ENCODE measurements around the gene MRPL12.
"Not testable (repeated sequence)": the region's sequence is repeated elsewhere in the genome, so short reads cannot be mapped to it uniquely, and the experiment has no call there.

The MRPL12 gene

DNA sequence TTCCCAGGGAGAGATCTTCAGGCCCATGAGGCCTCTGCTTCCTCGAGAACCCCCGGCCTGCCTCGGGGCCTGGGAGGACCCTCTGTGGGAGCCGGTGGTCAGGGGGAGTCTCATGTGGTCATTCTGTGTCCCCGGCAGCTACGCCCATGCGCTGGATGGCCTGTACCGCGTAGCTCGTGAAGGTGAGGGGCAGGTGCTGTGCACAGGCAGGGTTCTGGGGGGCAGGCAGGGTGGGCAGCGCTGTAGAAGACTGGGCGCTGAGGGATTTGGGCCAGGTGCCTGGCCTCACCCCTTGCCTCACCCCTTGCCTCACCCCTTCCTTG is 13.5 kb downstream of the MRPL12 start:
- DNase-seq (ENCODE audit: low read depth in 2 of 2) = no peak

DNA sequence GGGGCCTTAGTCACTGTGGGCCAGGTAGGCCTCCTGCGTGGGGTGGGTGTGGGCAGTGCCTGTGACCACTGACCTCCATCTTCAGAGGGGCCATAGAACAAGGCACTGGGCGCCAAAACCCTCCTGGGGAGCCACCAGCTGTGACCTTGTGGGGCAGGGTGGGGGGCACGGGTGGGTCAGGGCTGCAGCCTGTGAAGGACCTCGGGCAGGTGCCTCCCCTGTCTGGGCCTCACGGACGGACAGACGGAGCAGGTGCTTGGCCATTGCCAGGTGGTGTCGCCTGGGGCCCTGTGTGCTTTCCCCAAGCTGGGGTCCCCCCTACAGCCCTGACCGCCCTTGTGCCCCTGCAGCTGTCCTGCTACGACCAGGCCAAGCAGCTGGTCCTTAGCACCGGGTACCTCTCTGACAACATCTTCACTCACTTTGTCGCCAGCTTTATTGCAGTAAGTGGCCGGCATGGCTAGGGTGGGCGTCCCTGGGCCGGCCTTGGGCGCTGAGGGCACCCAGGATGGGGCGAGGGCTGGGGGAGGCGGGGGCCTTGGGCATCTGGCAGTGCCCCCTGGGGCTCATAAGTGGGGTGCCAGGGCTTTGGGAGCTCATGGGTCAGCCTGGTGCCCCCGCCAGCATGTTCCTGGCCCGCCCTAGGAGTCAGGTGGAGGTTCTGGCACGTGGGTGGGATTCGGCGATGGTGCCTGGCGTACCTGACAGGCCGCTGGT is 14.0 kb downstream of the MRPL12 start:
- DNase-seq (ENCODE audit: low read depth in 2 of 2) = no peak

DNA sequence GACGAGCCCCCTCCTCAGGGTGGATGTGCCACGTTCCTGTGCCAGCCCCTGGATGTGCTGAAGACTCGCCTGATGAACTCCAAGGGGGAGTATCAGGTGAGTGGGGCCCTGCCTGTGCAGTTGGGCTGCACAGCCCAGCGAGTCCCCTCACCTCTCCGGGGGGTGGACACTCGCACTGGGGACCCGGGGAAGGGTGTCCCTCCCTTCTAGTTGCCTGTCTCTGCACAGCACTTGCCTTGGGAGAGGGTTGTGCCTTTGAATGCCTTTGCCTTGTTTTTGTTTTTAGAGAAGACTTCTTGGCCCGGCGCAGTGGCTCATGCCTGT is 14.6 kb downstream of the MRPL12 start:
- DNase-seq (ENCODE audit: low read depth in 2 of 2) = no peak

DNA sequence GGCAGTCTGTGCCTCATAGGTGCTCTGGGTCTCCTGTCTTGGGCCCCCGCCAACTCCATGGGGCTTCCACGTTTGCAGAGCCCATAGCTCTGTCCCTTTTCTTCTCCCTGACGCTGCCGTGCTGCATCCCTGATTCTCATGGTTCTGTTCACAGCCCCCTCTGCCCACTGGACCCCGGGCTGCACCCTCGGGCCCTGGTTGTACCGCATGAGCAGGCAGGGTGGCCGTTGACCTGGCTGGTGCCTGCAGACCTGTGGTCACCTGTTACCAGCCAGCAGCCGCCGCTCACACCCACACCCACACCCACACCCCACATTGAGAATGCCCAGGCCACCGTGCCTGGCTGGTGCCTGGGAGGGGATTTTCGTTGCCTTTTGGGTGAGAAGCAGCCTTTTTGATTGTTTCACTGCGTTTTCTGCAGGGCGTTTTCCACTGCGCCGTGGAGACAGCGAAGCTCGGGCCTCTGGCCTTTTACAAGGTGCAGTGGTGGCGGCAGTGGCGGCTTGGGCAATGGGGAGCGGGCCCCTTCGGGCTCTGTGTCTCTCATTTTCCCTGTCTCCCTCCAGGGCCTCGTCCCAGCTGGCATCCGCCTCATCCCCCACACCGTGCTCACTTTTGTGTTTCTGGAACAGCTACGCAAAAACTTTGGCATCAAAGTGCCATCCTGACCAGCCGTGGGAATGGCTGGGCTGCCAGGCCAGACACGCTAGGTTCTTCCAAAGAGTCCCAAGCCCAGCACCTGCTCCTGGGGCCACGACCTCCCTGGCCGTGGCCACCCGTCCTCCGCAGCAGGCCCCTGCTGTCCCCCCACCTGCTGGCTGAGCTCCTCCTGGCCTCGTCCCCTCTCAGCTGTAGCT is 16.5 kb downstream of the MRPL12 start:
- DNase-seq (ENCODE audit: low read depth in 2 of 2) = no peak

DNA sequence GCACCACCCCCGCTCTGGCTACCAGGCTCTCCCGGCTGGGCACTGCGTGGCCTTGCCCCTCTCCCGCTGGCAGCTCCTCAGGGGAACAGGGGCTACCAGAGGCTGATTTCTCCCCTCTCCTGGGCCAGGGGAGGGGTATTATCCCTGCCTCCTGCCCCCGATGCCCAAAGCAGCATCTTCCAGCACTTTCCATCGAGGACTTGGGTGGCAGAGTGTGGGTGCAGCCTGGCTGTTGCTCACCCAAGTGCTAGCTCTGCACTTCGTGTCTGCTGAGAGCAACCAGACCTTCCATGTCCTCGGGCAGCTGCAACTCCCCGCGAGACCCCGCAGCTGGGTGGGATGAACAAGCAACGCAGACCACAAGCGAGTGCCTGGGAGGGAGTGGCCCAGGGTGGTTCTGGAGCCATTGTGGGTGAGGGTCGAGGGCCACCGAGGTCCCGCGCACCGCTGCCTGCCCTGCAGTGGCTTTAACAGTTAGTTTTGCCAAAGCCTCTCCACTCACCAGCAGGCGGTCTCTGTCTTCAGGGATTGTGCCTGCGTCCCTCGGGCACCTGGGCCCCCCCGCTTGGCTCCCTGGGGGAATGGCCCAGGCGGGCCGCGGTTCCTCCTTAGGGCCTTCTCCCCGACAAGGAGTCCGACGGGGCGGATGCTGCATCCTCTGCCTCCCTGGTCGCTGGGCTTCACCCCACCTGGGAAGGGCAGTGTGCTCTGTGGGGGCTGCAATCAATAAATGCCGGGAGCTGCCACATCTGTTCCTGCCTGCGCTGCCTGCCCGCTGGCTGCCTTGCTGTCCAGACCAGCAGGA is 17.3 kb downstream of the MRPL12 start:
- DNase-seq (ENCODE audit: low read depth in 2 of 2) = no peak

DNA sequence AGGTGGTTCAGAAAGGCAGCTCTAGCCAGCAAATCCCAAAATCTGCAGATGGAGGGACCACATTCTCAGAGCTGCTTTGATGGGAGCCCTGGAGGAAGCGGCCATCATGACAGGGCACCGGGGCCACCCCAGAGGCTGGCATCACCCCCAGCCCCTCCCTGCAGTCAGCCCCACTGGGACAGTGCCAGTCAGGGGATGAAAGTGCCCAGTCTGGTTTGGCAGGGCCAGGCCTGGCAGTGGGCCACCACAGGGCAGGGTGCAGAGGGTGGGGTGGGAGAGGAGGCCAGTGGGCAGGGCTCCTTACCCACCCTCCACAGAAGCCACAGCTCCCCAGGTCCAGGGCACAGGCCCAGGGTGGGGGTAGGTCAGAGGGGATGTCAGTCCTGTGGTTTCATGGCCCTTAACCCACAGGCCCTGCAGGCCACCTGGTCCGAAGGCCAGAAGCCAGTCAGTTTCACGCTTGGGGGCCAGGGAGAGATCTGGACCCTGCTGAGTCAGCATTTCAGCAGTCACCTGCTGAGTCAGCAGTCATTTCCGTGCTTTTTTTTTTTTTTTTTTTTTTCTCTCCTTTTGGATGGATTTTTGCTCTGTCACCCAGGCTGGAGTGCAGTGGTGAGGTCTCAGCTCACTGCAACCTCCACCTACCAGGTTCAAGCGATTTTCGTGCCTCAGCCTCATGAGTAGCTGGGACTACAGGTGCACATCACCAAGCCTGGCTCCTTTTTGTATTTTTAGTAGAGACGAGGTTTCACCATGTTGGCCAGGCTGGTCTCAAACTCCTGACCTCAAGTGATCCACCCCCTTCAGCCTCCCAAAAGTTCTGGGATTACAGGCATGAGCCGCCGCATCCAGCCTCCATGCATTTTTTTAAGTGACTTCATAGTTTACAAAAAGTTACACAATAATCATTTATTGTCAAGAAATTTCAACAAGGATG is 19.3 kb downstream of the MRPL12 start:
- no peak for DNase-seq (ENCODE audit: low read depth in 2 of 2)

DNA sequence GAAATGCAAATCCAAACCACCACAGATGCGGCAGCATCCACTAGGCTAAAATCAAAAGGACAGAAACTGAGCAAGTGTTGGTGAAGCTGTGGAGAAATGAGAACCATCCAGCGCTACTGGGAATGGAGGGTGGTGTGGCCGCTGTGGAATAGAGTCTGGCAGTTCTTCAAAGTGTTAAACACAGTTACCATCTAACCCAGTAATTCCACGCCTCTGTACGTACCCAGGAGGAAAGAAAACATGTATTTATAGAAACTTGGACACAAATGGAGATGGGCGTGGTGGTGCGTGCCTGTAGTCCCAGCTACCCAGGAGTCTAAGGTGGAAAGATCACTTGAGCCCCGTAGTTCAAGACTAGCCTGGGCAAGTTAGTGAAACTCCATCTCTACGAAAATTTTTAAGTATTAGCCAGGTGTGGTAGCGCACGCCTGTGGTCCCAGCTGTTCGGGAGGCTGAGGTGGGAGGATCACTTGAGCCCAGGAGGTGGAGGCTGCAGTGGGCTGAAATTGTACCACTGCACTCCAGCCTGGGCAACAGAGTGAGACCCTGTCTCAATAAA is 20.6 kb downstream of the MRPL12 start:
- no peak for DNase-seq (ENCODE audit: low read depth in 2 of 2)

DNA sequence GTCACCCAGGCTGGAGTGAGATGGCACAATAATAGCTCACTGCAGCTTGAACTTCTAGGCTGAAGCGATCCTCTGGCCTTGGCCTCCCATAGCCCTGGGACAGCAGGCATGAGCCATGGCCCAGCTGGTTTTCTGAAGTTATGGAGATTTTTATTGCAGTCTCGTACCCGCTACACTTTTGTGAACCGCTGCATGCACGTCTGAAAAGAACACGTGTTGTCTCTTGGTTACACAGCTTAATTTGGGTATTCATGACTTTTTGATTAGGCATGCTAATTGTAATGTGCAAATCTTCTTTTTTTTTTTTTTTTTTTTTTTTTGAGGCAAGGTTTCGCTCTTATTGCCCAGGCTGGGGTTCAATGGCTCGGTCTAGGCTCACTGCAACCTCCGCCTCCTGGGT is 22.3 kb downstream of the MRPL12 start:
- no peak for DNase-seq (ENCODE audit: low read depth in 2 of 2)

DNA sequence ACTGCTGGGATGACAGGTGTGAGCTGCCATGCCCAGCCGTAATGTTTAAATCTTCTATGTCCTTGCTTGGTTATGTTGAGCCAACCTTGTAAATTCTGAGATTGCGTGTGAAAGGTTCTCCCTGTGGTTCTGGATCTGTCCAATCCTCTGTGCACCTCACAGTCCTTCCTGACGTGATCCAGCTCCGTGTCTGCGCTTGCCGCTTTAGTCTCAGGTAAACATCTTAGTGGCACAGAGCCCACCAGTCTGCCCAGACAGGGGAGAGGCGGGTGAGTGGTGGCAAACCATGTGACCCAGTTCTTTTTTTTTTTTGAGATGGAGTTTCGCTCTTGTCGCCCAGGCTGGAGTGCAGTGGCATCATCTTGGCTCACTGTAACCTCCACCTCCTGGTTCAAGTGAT is 22.8 kb downstream of the MRPL12 start:
- DNase-seq (ENCODE audit: low read depth in 2 of 2) = no peak

DNA sequence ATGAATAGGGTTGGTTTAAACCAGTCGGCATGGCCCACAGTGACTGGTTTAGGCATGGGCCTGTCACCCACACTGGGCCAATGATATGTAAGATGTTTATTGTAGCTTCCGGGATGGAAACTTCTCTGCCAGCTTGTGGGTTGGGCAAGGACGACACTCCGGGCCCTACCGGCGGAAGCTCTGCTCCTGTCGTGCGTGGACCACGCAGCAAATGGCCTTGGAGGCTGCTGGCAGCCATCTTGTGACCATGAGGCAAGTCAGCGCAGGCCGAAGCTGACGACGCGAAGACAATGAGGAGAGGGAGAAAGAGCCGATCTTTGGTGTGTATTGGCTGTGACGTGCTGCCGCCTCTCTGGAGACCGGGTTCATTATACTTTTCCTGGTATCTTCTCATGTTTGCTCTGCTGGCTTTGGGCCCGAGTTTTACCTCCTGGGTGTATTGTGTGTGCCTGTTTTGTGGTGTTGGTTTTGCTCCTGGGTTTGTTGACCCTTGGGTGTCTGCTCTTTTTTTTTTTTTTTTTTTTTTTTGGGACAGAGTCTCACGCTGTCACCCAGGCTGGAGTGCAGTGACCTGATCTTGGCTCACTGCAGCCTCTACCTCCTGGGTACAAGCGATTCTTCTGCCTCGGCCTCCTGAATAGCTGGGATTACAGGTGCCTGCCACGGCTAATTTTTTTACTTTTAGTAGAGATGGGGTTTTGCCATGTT is 24.3 kb downstream of the MRPL12 start:
- DNase-seq (ENCODE audit: low read depth in 2 of 2) = no peak

DNA sequence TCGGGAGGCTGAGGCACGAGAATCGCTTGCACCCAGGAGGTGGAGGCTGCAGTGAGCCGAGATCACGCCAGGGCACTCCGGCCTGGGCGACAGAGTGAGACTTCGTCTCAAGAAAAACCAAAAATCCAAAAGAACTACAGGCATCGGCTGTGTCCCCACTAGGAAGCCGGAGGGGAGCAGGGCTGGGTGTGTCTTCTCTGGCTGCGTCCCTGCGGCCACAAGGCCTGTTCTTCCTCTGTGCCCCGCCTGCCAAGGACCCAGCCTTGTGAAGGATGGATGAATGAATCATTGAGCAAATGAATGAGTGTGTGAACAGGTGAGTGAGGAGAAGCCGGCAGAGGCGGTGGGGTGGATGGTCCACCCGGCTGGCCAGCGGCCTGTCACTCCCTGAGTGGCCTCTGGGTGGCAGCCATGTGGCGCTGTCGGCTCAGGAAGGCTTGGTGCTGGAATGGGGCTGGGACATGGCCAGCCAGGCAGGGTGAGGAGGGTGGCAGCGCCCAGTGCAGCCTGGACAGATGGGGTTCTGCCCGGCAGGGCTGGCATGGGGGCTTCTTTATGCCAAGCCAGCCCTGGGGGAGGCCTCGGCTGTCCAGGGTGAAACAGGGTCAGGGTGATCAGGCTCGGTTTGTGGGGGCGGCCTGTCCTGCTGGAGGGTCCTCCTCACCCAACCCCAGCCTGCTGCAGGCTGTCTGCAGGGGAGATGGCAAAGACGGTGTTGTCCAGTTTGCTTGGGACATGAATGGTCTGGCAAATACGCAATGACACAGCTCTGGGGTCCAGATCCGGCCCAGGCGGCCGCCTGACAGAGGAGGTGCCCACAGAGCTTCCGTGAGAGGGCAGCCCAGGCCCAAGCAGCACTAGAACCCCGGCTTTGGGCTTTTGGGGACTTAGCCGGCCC is 30.6 kb downstream of the MRPL12 start:
- DNase-seq (ENCODE audit: low read depth in 2 of 2) = peak; percentile 60 to 65

DNA sequence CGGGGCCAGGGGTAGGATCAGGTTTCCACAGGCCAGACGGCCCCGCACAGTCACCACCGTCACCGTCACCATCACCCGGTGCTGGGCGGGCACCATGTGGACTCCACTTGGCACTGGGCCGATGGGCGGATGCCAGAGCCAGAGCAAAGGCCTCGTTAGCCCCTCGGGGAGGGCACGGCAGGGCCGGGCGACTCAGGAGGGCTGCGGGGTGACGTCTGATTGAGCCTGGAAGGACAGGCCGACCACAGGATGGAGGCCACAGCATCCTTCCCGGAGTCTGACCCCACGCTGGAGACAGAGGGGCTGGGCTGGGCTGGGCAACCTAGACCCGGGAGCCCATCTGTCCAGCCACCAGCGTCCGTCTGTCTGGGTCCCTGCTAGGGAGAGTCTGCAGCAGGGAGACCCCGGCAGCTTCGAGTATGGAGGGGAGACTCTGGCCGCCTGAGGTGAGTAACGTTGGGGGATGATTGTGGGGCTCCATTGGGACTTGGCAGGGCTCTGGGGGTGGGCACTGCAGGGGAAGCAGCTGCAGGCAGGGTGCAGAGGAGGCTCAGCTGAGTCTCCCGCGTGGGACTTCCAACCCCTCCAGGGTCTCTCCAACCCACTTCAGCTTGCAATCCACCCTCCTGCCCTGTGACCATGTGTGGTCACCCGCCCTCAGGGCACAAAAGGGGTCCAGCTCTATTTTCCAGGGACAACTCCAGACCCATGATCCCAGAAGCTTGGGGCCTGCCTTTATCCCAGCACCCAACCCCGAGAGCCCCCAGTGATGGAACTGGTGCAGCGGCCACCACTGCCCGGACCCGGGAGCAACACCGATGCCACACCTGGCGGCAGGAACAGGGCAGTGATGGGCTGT is 31.5 kb downstream of the MRPL12 start:
- DNase-seq (ENCODE audit: low read depth in 2 of 2) = no peak

DNA sequence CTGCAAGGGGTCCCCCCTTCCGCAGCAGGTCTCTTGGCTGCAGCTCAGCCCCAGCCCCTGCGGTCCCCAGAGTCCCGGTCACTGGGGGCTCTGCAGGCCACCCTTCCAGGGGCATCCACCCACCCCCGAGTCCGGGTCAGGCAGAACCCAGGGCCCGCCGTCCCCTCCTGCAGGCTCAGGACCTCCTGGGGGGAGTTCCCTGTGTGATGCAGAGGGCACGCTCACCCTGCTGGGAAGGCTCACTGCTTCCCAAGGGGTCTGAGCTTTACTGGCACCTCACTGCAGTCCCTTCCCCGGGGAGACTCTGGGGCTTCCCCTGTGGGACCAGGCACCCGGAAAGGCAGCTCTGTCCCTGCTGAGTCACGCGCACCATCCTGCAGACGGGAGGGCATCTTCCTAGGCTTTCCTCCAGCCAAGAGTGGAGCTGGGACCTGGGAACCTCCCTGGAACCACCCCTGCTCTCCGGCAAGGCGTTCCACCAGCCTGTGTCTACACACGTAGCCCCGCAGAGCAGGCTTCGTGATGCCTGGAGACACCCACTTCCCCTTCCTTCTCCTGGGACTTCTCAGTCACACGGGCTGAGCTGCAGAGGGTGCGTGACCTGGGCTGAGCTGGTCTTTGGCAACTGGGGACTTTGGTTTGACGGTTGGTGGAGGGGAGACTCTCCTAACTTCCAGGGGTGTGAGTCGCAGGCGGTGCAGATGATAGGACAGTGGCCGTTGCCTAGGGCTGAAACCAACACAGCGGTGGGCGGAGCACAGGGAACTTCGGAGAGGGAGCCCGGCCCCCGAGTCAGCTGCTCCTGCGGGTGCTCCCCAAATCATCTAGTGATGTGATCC is 32.3 kb downstream of the MRPL12 start:
- no peak for DNase-seq (ENCODE audit: low read depth in 2 of 2)

DNA sequence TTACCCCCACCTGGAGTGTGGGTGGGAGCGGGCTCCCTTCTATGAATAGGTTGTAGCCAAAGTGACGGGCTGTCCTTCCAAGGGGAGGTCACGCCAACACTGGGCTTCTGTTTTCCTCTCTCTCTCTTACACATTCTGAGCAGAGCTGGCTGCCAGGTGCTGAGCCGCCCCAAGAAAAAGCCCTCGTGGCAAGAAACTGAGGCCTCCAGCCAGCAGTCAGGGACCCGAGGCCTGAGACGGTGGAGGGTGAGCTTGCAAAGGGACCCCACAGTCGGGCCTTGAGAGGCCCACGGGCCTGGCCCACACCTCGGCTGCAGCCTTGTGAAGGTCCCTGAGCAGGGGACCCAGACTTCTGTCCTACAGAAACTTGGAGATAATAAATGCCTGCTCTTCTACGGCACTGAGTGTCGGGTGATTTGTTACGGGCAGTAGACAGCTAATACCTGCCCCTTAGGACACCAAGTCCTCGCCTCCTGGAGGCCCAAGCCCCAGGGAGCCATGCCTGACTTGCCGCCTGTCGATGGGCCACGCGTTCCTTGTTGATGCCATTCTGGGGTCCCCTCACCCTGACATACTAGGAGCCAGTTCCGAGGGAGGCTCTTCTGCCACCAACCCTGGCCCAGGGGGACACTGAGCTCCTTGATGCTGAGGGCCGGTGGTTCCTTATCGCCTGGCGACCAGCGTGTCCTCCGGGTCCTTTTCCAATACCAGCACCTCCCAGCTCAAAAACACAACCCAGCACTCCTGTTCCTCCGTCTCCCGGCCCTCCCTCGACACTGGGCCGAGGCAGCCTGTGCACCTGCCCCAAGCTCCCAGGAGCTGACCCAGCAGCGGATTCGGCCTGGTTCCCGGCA is 35.0 kb downstream of the MRPL12 start:
- DNase-seq (ENCODE audit: low read depth in 2 of 2) = no peak

DNA sequence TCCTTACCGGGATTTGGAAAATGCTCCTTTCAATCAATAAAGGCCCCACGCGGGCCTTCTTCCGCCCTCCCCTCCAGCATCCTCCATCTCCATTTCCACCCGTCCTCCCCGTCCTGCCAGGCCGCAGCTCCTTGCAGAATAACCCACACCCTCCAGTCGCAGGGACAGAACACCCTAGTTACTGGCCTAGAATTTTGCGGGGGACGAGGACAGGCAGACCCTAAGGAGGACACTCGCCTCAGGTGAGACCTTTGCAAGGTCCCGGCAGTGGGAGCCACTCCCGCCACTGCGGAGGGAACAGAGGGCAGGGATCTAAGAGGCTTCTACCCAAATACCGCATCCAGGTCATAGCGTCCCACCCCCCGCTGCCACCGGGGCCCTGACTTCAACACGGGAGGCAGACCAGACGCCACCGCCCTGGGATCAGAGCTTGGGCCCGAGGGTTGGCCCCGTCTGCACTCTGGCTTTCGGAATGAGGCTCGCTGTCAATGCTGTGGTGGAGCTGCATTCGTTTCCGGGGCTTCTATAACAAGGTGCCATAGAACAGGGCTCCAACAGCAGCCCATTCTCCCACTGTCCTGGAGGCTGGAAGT is 35.7 kb downstream of the MRPL12 start:
- DNase-seq (ENCODE audit: low read depth in 2 of 2) = no peak

DNA sequence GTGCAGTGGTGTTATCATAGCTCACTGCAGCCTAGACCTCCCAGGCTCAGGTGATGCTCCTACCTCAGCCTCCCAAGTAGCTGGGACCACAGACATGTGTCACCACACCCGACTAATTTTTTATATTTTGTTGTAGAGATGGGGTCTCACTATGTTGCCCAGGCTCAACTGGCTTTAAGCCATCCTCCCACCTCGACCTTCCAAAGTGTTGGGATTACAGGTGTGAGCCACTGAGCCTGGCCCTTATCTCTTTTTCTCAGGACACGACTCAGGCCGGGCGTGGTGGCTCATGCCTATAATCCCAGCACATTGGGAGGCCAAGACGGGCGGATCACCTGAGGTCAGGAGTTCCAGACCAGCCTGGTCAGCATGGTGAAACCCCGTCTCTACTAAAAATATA is 36.4 kb downstream of the MRPL12 start:
- not testable (repeated sequence) for DNase-seq (ENCODE audit: low read depth in 2 of 2)

Measured in stimulated activated CD8-positive, alpha-beta memory T cell treated with anti-CD3 and anti-CD28 coated beads, Interleukin-2, amount 100 ng/mL, for 48 hours (primary cell).